ENCODE measurements around the gene FBXO34. TPM values are rescaled to one million over a fixed set of nuclear protein-coding genes. Genes with fewer than 3 reads are reported as not detected.
A peak's percentile ranks its signal among the peaks of the same experiment; 100 is the strongest.

The FBXO34 gene
- total RNA-seq, 1 experiment from 2014 or later, result 12.0 TPM

- ChIA-PET POLR2A (interaction anchor here (0.6 to 1.5 kb wide), 3 partner anchors 13 to 67 kb away, joined by 3 to 5 read pairs (median 4); partner anchors contain the start of gene ATG14), CTCF (interaction anchor here (0.6 to 2.1 kb wide), 3 partner anchors 12 to 122 kb away, joined by 3 to 10 read pairs (median 3); no protein-coding TSS in a partner anchor)
- DNase-seq (ENCODE audit: unreplicated experiment), result peak; percentile 38
- TF ChIP-seq CTCF (IDR thresholded peaks at IDR 0.05; ENCODE audit: unreplicated experiment), result no peak
- Mint-ChIP-seq H3K36me3 (ENCODE audit: insufficient read depth, unreplicated experiment) (peaks cover 49% of the 10 kb centered on the region), H3K27me3 (ENCODE audit: insufficient read depth, unreplicated experiment) (no peaks in the 10 kb centered on the region), H3K9me3 (ENCODE audit: unreplicated experiment) (no peaks in the 10 kb centered on the region), H3K4me1 (ENCODE audit: insufficient read depth, unreplicated experiment) (no peaks in the 10 kb centered on the region), H3K4me3 (ENCODE audit: unreplicated experiment) (no peak overlapping the region), H3K27ac (ENCODE audit: low read depth, unreplicated experiment) (no peak overlapping the region)
- intact Hi-C loops (cut with micrococcal nuclease), result no loop called here
- no TSS peak for BruUV-seq (replicated peaks)
Observed at GRCh38 chr14:55373784-55374705, 102.8 kb downstream of the FBXO34 start.

GRCh38 chr14:55374771-55375170 is 103.5 kb downstream of the FBXO34 start:
- DNase-seq (ENCODE audit: unreplicated experiment), result no peak
- BruUV-seq (replicated peaks), result no TSS peak
- Mint-ChIP-seq H3K9me3 (ENCODE audit: unreplicated experiment) (no peaks in the 10 kb centered on the region), H3K27ac (ENCODE audit: low read depth, unreplicated experiment) (no peak overlapping the region), H3K4me1 (ENCODE audit: insufficient read depth, unreplicated experiment) (no peaks in the 10 kb centered on the region), H3K27me3 (ENCODE audit: insufficient read depth, unreplicated experiment) (no peaks in the 10 kb centered on the region), H3K36me3 (ENCODE audit: insufficient read depth, unreplicated experiment) (peaks cover 48% of the 10 kb centered on the region), H3K4me3 (ENCODE audit: unreplicated experiment) (no peak overlapping the region)
- no peak for TF ChIP-seq CTCF (IDR thresholded peaks at IDR 0.05; ENCODE audit: unreplicated experiment)
- intact Hi-C loops (cut with micrococcal nuclease), result no loop called here
- POLR2A ChIA-PET, result interaction anchor here (0.6 to 1.5 kb wide), 4 partner anchors 14 to 1213 kb away, joined by 3 to 5 read pairs (median 4); partner anchors contain the start of gene ATG14
- CTCF ChIA-PET, result interaction anchor here (1.0 to 2.1 kb wide), 2 partner anchors 11 to 20 kb away, joined by 3 to 10 read pairs; no protein-coding TSS in a partner anchor

GRCh38 chr14:55377236-55377635 is 106.0 kb downstream of the FBXO34 start:
- H3K36me3 Mint-ChIP-seq (ENCODE audit: insufficient read depth, unreplicated experiment), result peaks cover 66% of the 10 kb centered on the region
- H3K4me3 Mint-ChIP-seq (ENCODE audit: unreplicated experiment), result no peak overlapping the region
- H3K4me1 Mint-ChIP-seq (ENCODE audit: insufficient read depth, unreplicated experiment), result no peaks in the 10 kb centered on the region
- H3K9me3 Mint-ChIP-seq (ENCODE audit: unreplicated experiment), result no peaks in the 10 kb centered on the region
- DNase-seq (ENCODE audit: unreplicated experiment), result no peak
- CTCF ChIA-PET, result interaction anchor here (0.7 to 0.8 kb wide), 2 partner anchors 61 to 132 kb away, joined by 3 read pairs; no protein-coding TSS in a partner anchor
- intact Hi-C loops (cut with micrococcal nuclease), result no loop called here
- BruUV-seq (replicated peaks), result no TSS peak
- no peaks in the 10 kb centered on the region for H3K27me3 Mint-ChIP-seq (ENCODE audit: insufficient read depth, unreplicated experiment)
- H3K27ac Mint-ChIP-seq (ENCODE audit: low read depth, unreplicated experiment), result no peak overlapping the region
- POLR2A ChIA-PET, result interaction anchor here (0.7 kb wide), 1 partner anchor 15 kb away, joined by 6 read pairs; no protein-coding TSS in a partner anchor
- no peak for TF ChIP-seq CTCF (IDR thresholded peaks at IDR 0.05; ENCODE audit: unreplicated experiment)

GRCh38 chr14:55381040-55381439 is 109.8 kb downstream of the FBXO34 start:
- ChIA-PET POLR2A (interaction anchor here (0.6 kb wide), 2 partner anchors 18 to 158 kb away, joined by 3 read pairs; no protein-coding TSS in a partner anchor), CTCF (interaction anchor here (0.6 to 1.7 kb wide), 2 partner anchors 25 to 110 kb away, joined by 3 read pairs; no protein-coding TSS in a partner anchor)
- no peak overlapping the region for H3K4me3 Mint-ChIP-seq (ENCODE audit: unreplicated experiment)
- H3K27ac Mint-ChIP-seq (ENCODE audit: low read depth, unreplicated experiment), result no peak overlapping the region
- no TSS peak for BruUV-seq (replicated peaks)
- intact Hi-C loops (cut with micrococcal nuclease), result no loop called here
- H3K4me1 Mint-ChIP-seq (ENCODE audit: insufficient read depth, unreplicated experiment), result peaks cover 6% of the 10 kb centered on the region
- no peaks in the 10 kb centered on the region for H3K27me3 Mint-ChIP-seq (ENCODE audit: insufficient read depth, unreplicated experiment)
- no peaks in the 10 kb centered on the region for H3K9me3 Mint-ChIP-seq (ENCODE audit: unreplicated experiment)
- H3K36me3 Mint-ChIP-seq (ENCODE audit: insufficient read depth, unreplicated experiment), result peaks cover 74% of the 10 kb centered on the region
- TF ChIP-seq CTCF (IDR thresholded peaks at IDR 0.05; ENCODE audit: unreplicated experiment), result no peak
- no peak for DNase-seq (ENCODE audit: unreplicated experiment)

Measured in MCF 10A (cell line).